ENCODE results near the gene BARX2.

- TF ChIP-seq CTCF (IDR thresholded peaks at IDR 0.05) (no peak), POLR2A (IDR thresholded peaks at IDR 0.05) (no peak), POLR2AphosphoS5 (IDR thresholded peaks at IDR 0.05) (no peak)
These were observed 7.4 kb downstream of the BARX2 start for GRCh38 chr11:129383060-129383459.
